Fibroblast of skin of left biceps (primary cell): Measurements from ENCODE around the gene SSH2.
"Not testable (repeated sequence)": the region's sequence is repeated elsewhere in the genome, so short reads cannot be mapped to it uniquely, and the experiment has no call there.

Source experiments
- DNase-seq, 2 experiments: peaks; one replicate each; pipeline ENCODE4 v3.0.0-alpha.2; 2013; ENCODE audit warnings: low read depth in 2 of 2

Gene SSH2

DNA sequence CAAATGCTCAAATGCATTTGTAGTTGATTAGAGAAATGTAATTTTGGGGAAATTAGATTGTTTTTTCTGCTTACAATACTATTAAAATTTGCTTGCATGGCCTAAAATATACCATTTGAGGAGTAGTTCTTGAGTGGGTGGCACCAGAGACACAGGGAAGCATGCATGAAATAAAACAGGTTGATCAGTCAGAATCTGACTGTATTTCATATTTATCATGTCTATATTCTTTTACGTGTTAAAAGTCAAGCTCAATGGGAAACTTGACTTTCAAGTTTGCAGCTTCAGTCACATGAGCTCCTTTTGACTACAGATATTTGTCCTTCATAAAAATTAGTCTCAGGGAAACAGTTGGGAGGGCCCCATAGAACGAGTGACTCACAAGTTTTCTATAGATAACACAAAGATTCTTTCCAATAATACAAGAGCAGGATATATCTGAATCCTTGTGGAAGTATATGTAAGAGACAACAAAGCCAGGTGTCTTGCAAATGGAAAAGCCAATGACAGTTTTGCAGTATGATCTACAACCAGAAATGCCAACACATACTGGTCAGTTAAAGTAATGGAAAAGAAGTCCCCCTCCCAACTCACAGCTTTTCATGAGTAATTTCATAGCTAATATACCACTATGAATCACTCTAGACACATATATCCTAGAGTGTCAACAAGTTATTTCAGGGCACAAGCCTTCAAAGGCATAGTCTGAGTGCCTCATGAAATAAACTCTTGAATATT lies 265.1 kb downstream of the SSH2 start:
- peak; percentile 42 to 50 for DNase-seq

DNA sequence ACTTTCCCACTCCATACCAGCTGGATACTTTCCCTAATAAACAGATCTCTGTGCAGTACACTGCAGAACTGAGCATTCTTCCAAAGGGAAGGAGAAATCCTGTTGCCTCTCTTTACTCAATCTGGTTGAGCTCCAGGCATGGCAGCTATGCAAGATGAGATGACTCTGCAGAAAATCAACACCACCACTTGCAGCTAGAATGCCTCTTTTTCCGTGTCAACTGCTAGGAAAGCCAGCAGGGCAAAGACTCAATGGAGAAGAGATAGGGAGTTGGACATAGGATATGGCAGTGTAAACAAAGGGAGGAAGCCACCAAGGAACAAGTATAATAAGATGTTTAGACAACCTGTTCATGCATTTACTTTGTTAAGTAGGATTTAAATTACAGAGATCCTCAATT lies 266.9 kb downstream of the SSH2 start:
- DNase-seq, result no peak

DNA sequence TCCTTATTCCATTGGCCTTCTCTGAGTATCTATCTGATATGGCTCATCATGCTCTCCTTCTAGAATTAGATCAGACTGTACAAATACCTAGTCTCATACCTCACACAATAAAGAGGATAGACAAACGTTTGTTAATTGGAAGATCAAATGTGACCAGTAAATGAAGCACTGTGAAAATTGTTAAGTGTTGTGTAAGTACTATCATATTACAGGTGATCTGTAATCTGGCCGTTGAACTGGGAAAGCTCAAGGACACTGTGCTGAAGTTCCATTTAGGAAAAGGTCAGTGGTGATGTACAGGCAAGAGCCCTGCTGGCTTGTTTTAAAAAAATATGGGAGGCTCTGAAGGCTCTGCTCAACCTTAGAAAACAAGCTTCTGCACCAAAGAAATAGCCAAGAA lies 268.8 kb downstream of the SSH2 start:
- no peak for DNase-seq

DNA sequence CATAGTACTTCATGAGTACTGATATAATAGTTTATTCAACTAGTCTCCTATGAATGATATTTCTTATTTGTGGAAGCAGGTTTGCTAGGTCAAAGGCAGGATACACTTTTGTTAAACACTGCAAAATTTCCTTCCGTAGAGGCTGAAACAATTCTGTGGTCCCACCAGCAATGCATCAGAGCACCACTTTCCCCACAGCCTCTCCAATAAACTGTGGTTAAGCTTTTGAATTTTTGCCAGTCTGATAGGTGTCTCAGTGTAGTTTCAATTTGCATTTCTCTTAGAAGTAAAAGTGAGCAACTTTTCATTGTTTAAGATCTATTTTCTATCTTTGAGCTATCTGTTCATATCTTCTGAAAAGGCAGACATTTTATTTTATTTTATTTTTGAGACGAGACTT lies 270.9 kb downstream of the SSH2 start:
- no peak for DNase-seq

DNA sequence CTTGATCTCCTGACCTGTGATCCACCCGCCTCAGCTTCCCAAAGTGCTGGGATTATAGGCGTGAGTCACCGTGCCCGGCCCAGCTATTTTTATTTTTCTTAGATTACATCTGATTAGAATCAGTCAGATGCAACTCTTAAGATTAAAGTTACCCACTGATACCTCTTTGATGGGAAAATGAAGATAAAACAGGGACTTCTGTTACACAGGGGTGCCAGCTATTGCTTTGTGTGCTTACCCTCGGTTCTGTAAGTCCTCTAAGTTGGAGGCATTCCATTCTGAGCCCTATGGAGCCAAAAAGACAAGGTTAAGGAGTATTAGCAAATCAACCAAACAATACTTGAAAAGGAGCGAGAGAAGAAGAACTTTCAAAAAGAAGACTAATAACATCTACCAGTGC lies 274.7 kb downstream of the SSH2 start:
- no peak for DNase-seq

DNA sequence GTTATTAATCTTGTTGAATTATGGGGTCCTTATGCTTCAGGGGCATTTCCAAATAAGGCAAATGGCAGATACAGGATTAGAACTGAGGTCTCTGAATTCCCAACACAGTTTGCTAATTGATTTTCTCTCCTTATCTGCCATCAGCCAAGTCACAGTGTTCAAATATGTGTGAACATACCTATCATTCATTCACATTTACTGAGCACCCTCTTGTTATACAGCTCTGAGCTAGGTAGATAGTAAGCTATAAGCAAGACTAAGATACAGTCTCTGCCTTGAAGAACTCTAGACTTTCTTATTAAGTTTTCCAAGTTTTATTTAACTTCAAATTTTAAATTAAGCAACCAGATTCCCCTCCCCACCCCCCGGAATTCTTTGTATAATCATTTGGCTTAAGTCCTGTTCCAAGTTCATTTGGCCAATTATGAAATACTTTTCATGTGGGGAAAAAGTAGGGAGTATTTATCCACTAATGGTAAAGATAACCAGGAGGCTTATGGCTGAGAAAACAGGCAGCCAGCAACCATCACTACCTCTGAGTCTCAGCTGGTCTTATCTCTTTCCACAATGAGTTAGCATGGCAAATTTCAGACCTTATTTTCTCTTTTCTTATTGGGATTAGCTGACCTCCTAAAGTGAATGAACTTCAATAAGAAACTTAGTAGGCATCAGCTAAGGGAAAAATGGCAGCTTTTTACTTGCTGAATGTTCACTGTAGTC lies 275.9 kb downstream of the SSH2 start:
- no peak for DNase-seq

DNA sequence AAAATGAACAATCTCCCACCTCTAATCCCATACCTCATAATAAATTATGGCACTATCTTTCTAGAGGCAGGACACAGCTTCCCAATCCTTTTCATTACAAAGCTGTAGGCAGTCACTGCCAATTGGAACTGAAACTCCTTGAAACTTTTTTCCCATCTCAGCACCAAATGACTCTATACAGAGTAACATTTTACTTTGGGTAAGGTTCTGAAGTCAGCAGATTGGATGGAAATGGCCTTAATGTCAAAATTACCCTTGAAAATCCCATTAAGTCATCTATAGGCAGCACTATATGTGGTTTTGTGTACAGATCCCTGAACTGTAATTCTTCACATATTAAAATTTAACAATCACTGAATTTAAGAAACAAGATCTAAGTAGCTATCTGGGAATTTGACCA lies 277.1 kb downstream of the SSH2 start:
- no peak for DNase-seq

DNA sequence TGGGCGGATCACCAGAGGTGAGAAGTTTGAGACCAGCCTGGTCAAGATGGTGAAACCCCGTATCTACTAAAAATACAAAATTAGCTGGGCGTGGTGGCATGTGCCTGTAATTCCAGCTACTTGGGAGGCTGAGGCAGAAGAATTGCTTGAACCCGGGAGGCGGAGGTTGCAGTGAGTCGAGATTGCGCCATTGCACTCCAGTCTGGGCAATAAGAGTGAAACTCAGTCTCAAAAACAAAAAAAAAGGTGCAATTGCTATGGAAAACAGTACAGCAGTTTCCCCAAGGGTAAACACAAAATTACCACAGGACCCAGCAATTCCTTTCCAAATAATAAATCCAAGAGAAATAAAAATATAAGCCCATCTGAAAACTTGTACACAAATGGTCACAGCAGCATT lies 278.1 kb downstream of the SSH2 start:
- not testable (repeated sequence) for DNase-seq

DNA sequence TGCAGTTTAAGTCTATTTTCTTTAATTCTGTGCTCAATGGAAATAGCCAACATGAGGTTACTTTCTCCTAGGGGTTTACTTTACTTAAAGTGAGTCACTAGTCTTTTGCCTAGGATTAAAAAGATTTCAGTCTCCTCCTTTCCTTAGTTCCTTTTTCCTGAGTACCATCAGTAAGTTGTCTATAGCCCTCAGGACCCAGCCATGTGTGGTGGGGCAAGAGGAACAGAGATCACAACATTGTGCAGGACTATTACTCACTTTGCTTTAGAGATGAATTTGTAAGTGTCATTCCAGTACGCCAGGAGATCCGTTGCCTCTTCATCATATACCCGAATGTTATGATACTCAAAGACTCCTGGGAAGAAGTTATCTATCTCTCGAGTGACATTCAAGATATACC lies 279.6 kb downstream of the SSH2 start:
- no peak for DNase-seq

DNA sequence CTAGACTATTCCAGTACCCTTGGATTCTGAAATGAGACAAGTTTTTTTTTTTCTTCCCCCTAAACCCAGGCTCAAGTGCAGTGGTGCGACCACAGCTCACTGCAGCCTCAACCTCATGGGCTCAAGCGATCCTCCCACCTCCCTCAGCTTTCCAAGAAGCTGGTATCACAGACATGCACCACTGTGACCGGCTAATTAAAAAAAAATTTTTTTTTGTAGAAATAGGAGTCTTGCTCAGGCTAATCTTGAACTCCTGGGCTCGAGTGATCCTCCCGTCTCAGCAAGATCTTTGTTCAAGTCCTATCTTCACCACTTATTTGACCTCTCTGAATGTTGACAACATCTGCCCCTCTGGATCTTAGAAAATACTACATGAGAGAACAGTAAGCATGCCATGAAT lies 280.7 kb downstream of the SSH2 start:
- no peak for DNase-seq

DNA sequence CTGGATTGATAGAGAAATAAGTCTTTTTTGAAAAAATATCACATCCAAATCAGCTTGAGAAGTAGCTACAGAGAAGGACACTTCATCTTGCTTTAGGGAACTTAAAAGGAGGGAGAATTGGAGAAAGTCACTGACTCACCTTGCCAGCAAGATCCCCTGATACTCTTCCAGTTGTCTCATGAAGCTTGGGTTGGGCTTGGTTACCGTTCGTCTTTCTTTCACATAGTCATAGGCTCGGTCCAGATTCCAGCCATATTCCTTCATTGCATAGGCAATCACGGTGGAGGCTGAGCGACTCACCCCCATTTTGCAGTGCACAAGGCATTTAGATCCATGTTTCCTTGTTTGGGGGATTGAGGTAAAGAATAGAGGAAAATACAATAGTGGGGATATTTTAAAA lies 282.0 kb downstream of the SSH2 start:
- no peak for DNase-seq

DNA sequence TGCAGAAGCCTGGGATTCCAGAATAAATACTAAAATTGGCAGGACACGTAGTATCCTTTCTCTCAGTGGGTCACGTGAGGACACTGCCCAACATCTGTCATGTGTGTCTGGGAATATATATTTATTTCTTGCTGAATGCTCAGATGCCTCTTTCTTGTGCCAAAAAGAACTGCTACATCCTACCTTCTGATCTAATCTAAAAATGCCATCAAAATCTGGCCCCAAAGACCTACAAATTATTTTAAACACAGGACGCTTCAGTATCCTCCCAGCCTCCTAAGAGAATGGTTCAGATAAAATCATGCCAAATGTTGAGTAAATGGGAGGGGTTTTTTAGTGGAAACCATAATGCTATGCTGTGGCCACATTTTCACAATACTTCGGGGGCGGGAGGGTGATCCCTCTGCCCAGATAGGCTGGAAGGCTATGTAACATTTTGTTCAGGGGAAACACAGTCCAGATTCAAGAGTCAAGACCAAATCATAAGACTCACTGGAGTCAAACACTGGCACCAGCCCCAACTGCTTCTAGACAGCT lies 284.4 kb downstream of the SSH2 start:
- peak; percentile 62 to 67 for DNase-seq

DNA sequence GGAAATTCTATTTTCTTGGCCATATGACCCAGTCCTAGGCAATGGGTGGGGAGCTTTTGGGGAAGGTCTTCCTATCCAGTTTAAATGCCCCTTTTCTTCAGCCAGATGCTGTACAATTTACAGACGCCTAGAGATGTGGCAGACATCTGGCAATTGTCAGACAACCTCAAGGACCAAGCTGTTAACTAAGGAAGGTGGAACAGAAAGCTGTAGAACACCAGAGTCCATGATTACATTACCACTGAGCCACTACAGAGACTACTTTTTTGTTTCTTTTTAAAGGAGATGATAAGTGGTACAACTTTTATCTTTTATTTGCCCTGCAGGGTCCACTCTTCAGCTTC lies 286.2 kb downstream of the SSH2 start:
- no peak for DNase-seq

DNA sequence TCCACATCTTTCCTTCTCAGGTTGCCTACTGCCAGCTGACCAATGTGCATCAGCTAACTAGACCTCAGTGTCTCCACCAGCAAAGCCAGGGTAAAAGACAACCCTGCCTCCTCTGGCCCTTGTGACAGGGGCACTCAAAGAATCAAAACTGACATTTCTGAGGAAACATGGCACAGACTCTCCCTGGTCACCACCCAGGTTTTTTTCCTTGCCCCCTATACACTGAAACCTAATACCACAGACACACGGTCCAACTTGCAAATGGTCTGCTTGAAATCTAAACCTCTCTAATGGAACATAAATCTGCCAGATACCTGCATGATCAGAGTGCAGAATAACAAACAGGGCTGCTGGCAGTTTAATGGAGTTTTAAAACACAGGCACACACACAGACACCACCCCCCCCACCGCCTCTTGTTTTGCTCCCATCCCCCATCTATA lies 287.8 kb downstream of the SSH2 start:
- DNase-seq, result no peak

DNA sequence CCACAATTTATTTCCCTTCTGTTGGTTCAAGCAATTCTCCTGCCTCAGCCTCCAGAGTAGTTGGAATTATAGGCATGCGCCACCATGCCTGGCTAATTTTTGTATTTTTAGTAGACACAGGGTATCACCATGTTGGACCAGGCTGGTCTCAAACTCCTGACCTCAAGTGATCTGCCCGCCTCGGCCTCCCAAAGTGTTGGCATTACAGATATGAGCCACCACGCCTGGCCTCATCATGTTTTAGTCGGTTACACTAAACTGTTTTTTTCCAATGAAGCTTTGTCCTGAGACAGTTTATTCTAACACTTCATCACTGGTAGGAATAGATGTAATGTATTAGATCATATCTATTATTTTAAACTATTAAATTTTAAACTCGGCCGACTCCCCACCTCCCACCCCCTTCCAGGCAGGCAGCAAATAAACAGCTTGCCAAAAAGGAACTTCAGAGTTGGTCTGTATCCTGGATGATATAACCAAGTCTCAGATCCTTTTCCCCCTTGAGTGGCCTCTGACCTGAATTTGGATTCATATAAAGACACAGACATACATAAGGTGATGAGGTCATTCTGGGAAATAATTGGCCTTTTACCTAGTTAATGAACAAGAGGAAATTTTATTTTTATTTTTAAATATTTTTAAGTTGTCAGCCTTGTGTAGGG lies 288.9 kb downstream of the SSH2 start:
- no peak for DNase-seq

DNA sequence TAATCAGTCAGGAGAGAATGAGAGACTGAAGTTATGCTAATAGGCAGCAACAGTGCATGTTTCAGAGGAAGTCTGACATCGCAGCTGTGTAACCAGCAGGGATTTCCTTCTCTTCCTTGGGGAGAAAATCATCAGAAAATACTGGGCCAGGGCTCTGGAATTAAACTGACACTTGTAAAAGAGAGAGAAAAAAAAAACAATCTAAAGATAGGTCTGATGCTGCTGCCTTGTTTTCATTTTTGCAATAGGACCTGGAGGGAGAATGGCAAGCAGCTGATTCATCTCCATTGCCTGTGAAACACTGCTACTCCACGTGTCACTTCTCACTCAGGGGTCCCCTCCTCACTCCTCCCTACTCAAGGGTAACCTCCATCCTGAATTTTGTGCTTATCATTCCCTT lies 289.6 kb downstream of the SSH2 start:
- no peak for DNase-seq

DNA sequence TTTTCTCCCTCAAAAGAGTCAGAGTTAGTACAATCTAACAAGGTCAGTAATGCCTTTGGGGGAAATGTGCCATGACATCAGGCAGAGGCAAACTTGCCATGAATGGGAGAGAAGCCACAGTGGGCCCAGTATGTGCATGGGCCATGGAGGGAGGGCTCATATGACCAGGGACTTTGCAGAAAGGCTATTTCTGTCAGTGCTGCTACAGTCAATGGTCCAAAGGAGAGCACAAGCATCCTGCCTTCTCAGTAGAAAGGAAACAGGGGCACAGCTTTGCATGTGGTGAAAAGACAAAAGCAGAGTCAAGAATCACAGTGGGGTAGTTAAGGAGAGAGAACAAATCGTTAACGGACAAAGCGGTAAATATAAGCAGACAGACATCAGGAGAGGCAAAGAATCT lies 296.1 kb downstream of the SSH2 start:
- DNase-seq, result no peak

DNA sequence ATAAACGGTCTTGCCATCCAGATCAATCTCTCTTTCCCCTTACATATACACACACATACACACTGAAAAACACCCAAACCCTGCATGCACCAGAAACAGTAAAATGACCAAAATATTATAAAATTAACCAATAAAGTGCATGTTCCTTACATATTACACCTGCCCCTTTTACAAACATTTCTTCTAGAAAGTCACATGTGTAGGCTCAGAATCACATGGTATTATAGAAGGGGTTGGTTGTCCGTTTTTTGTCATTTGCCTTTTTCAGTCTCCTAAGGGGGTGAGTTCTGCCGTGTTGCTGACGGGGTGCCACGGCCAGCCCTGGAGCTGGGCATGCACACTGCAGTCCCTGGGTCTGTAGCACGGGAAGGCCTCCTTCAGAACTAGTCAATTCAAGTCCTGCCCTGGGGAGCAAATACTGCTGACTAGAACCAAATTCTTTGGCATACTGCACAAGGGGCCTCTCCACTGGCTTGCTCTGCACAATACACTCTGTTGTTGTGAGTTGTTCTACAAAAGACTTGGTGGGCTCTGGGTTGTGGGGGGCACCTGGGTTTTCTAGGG lies 299.3 kb downstream of the SSH2 start:
- no peak for DNase-seq

DNA sequence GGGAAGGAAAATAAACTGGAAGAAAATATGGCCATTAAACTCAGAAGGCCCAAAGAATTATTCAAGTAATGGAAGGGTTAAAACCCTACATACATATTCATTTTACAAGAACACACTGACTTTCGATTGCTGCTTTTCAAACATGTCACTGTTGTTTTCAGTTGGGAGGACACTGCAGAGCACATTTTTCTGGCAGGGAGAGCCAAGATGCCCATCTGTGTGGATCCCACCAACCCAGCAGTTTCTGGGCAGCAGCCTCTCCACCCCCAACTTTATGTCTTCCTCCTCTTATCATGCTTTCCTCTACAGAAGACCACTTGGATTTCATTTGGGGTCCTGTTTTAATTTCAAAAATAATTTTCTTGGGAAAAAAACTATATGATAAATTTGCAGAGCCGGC lies 300.2 kb downstream of the SSH2 start:
- DNase-seq, result no peak

DNA sequence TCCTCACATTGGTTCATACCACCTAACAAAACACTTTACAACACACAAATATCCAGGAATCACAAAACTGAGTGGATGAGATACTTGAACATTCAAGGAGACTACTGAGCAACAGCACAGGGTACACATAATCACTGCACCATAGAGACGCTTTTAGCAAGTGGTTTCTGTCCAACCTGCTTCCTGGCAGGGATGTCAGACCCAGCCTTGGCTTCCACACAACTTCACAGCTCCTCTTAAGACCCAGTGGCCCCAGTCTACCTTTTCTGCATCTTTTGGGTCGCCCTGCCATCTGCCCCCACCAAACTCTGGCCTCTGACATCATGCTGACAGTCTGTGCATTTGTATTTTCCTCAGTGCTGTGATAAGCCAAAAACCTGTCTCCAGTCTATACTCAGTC lies 301.4 kb downstream of the SSH2 start:
- DNase-seq, result no peak

DNA sequence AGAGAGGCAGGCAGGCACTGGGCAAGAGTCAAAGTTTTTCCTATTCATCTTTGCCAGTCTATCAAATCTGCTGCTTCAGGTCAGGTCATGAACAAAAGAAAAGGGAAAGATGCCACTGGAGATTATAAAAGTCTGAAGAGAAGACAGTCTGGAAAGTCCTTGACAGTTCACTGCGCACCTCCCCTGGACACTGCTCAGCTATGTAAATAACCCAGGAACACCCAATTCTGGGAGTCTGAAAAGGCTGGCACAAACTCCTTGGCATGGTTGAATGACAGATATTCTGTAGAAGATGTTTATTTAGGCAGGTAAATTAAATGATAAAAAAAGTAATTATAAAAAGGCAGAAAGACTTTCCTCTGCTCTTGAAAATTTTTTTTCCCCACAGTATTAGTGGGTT lies 302.1 kb downstream of the SSH2 start:
- DNase-seq, result no peak

DNA sequence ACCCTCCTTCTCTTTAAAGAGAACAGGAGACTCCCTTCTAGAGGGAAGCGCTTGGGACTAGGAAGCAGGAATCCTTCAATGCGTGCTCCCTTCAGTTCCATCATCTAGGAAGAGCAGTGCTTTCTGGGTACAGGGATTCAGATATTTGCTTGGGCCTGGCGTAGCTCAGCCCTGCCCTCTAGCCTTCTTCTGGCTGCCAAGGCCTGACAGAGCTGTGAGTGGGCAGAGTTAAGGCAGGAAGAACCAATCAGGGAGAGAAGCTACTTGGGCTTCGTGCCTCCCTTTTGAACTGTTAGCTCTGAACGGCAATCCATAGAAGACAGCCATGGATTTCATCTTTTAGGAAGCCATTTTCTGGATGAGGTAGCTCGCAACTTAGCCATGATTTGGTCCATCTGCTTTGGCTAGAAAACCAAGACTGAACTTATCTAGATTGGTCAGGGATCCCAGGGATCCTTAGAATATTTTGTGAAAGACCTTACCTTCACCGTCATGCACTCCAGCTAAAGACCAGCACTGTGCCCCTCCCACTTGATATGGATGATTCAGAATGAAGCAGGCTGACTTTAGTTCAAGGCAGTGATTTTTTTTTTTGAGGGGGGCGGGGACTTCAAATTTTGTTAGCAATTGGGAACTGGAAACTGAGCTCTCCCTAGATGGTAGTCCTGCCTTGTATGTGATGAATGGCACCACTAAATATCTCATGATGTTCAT lies 304.8 kb downstream of the SSH2 start:
- no peak for DNase-seq
